Peyer's patch (tissue), 4 donors: ENCODE data around the gene IQCM. TPM values are rescaled to one million over a fixed set of nuclear protein-coding genes. Genes with fewer than 3 reads are reported as not detected.
"Not testable (repeated sequence)": the region's sequence is repeated elsewhere in the genome, so short reads cannot be mapped to it uniquely, and the experiment has no call there.

Experiments used
- DNase-seq, 3 donors: peaks; one replicate each; pipeline ENCODE4 v3.0.0-alpha.2; 2017 to 2019
- H3K27ac ChIP-seq, 4 donors: fragments of 200-600 bp; sonication (generic); one replicate each; pipeline ENCODE4 v1.5.1; 2016 to 2019
- H3K27me3 ChIP-seq, 2 donors: fragments of 200-600 bp; sonication (generic); one replicate each; pipeline ENCODE4 v1.5.1; 2019
- H3K36me3 ChIP-seq, 3 donors: fragments of 200-600 bp; sonication (generic); one replicate each; pipeline ENCODE4 v1.5.1; 2016 to 2019
- H3K4me1 ChIP-seq, 4 donors: fragments of 200-600 bp; sonication (generic); one replicate each; pipeline ENCODE4 v1.5.1; 2016 to 2019
- H3K4me3 ChIP-seq, 4 donors: fragments of 200-600 bp; sonication (generic); 1 replicate in 3 of 4; 2 replicates in 1 of 4; pipeline ENCODE4 v1.5.1; 2016 to 2019; ENCODE audit warnings: mild to moderate bottlenecking in 1 of 4
- H3K9me3 ChIP-seq, 4 donors: fragments of 200-600 bp; sonication (generic); one replicate each; pipeline ENCODE4 v1.5.1; 2016 to 2019; ENCODE audit warnings: mild to moderate bottlenecking in 1 of 4
- CTCF ChIP-seq, 6 experiments: fragments of 450-650 bp in 4 of 6; fragments of 200-600 bp in 2 of 6; sonication (generic) in 1 of 6; IDR thresholded peaks; one replicate each; pipeline ENCODE4 v1.5.1; 2017 to 2019; ENCODE audit warnings: antibody characterized with exemption in 6 of 6, mild to moderate bottlenecking in 3 of 6, moderate library complexity in 1 of 6
- POLR2A ChIP-seq, 2 donors: fragments of 450-650 bp; IDR thresholded peaks; one replicate each; pipeline ENCODE4 v1.5.1; 2017; ENCODE audit warnings: antibody characterized with exemption in 2 of 2, mild to moderate bottlenecking in 2 of 2, moderate library complexity in 2 of 2
- total RNA-seq, 4 donors: library from RNA; depleted of rRNA; stranded (reverse); fragments of >200 nt; gene quantifications; one replicate each; pipeline ENCODE4 v1.1.0, GENCODE V29; 2016

IQCM gene
- total RNA-seq, 4 donors from 2014 or later = not detected

DNA sequence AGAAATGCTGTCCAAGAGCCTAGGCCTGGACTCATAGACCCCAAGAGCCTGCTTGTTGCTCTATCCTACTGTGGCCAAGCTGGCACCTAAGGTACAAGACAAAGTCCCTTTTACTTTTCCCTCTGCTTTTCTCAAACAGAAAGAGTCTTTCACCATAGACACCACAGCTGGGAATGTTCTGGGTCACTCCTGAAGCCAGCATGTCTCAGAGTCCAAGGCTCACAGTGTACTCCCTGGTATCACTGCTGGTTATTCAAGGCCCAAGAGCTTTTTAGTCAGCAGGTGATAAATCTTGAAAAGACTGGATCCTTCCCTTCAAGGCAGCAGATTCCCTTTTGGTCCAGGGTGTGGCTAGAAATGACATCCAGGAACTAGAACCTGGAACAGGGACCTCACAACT lies 328.8 kb downstream of the IQCM start:
- TF ChIP-seq POLR2A (IDR thresholded peaks at IDR 0.05) (no peak), CTCF (IDR thresholded peaks at IDR 0.05) (no peak)
- no peak for DNase-seq

GRCh38 chr4:149468669-149469068 lies 347.0 kb downstream of the IQCM start:
- not testable (repeated sequence) for H3K4me1 ChIP-seq, H3K36me3 ChIP-seq, H3K27ac ChIP-seq, H3K4me3 ChIP-seq, H3K9me3 ChIP-seq, DNase-seq, H3K27me3 ChIP-seq

More for the DNA sequence above, 328.8 kb downstream of the IQCM start:
- Histone ChIP-seq H3K27me3 (no peaks in the 10 kb centered on the region), H3K4me3 (no peak overlapping the region), H3K27ac (no peak overlapping the region), H3K9me3 (no peaks in the 10 kb centered on the region), H3K36me3 (no peaks in the 10 kb centered on the region), H3K4me1 (no peaks in the 10 kb centered on the region)

- Histone ChIP-seq H3K36me3 (no peaks in the 10 kb centered on the region), H3K4me3 (no peak overlapping the region), H3K27me3 (no peaks in the 10 kb centered on the region), H3K27ac (no peak overlapping the region), H3K9me3 (no peaks in the 10 kb centered on the region), H3K4me1 (no peaks in the 10 kb centered on the region)
- no peak for DNase-seq
- TF ChIP-seq CTCF (IDR thresholded peaks at IDR 0.05) (no peak), POLR2A (IDR thresholded peaks at IDR 0.05) (no peak)
Observed at GRCh38 chr4:149466446-149466845, 349.2 kb downstream of the IQCM start.

DNA sequence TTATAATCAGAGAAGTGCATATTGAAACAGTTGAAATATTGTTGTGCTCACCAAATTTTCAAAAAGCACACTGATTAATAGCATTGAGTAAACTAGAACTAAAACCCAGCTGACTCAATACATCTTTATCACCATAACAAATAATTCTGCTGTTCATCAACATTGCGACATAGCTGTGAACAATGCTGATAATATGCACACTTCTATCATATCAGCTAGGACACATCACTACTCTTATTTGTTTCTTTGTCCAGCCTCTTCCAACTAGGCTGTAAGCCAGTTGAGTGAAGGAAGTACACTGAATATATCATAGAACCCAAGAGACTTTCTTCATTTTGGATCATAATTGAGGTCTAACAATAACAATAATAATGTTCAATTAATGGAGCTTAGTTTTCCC lies 349.7 kb downstream of the IQCM start:
- H3K4me3 ChIP-seq = no peak overlapping the region
- no peaks in the 10 kb centered on the region for H3K9me3 ChIP-seq
- H3K27ac ChIP-seq = no peak overlapping the region
- no peaks in the 10 kb centered on the region for H3K4me1 ChIP-seq
- H3K36me3 ChIP-seq = no peaks in the 10 kb centered on the region
- TF ChIP-seq POLR2A (IDR thresholded peaks at IDR 0.05) (no peak), CTCF (IDR thresholded peaks at IDR 0.05) (no peak)
- no peak for DNase-seq
- H3K27me3 ChIP-seq = no peaks in the 10 kb centered on the region

DNA sequence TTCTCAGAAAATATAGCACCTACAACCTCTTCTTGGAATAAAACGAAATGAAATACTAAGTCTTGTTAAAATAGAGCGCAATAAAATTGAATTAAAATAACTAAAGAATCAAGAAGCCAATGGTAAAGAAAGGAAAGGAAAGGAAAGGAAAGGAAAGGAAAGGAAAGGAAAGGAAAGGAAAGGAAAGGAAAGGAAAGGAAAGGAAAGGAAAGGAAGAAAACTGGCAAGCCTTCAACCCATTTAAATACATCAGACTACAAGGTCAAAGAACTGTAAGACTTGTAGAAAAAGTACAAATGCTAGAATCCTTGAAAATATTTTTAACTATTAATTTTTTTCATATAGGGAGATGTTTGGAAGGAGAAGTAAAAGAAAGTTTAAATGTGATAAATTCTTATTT lies 372.1 kb downstream of the IQCM start:
- Histone ChIP-seq H3K9me3 (no peaks in the 10 kb centered on the region), H3K4me3 (no peak overlapping the region), H3K27me3 (no peaks in the 10 kb centered on the region), H3K36me3 (no peaks in the 10 kb centered on the region), H3K4me1 (no peaks in the 10 kb centered on the region), H3K27ac (no peak overlapping the region)
- TF ChIP-seq CTCF (IDR thresholded peaks at IDR 0.05) (no peak), POLR2A (IDR thresholded peaks at IDR 0.05) (no peak)
- DNase-seq = no peak

DNA sequence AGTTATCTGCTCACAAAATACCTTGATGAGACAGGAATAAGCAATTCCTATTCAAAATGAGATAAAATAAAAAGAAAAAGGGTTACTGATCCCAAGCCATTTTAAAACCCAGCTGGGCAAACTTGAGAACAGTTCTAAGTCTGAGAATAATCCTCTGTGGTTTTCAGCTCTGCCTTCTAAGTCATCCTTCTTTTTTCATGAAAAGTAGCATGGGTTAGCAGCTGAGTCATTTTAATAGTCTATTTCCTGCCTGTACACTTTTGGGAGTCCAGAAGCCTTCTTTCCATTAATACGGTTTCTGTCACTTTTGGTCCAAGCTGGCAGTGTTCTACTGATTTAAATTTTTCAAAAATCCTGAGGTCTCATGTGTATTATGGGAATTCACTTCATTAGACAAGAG lies 374.3 kb downstream of the IQCM start:
- Histone ChIP-seq H3K27me3 (no peaks in the 10 kb centered on the region), H3K27ac (no peak overlapping the region), H3K4me3 (no peak overlapping the region), H3K36me3 (no peaks in the 10 kb centered on the region), H3K9me3 (no peaks in the 10 kb centered on the region), H3K4me1 (no peaks in the 10 kb centered on the region)
- DNase-seq = no peak
- TF ChIP-seq POLR2A (IDR thresholded peaks at IDR 0.05) = no peak
- TF ChIP-seq CTCF (IDR thresholded peaks at IDR 0.05) = no peak
